GM19023 (cell line): ENCODE results near the gene RNF111.
"Not testable (repeated sequence)": the region's sequence is repeated elsewhere in the genome, so short reads cannot be mapped to it uniquely, and the experiment has no call there.

ENCODE experiments used
- ATAC-seq: cut with Tn5 transposase; IDR thresholded peaks from one replicate; pipeline ENCODE4 v1.9.1; 2021; ENCODE audit warnings: mild to moderate bottlenecking, moderate library complexity; ENCODE audit not compliant: unreplicated experiment

The RNF111 gene

GRCh38 chr15:58999694-59000093 lies 12.2 kb downstream of the RNF111 start:
- no peak for ATAC-seq

DNA sequence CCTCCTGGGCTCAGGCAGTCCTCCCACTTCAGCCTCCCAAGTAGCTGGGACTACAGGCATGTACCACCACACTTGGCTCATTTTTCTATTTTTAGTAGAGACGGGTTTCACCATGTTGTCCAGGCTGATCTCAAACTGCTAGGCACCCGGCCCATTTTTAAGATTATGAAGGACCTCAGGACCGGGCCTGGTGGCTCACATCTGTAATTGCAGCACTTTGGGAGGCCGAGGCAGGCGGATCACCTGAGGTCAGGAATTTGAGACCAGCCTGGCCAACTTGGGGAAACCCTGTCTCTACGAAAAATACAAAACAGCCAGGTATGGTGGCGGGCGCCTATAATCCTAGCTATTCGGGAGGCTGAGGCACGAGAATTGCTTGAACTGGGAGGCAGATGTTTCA lies 12.8 kb downstream of the RNF111 start:
- ATAC-seq: not testable (repeated sequence)

DNA sequence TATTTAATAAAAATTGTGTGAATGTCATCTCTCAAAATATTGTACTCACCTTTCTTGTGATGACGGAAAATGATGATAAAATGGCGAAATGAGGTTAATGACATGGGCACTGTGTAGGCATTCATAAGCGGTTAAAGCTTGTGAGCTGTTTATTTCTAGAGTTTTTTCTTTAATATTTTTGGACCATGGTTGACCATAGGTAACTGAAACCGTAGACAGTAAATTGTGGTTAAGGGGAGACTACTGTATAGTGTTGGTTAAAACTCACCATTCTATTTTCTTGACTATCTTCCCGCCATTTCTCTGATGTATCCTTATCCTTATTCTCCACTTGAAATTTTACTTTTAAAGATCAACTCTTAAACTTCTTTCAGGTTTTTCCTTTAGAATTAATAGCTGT lies 14.5 kb downstream of the RNF111 start:
- no peak for ATAC-seq

DNA sequence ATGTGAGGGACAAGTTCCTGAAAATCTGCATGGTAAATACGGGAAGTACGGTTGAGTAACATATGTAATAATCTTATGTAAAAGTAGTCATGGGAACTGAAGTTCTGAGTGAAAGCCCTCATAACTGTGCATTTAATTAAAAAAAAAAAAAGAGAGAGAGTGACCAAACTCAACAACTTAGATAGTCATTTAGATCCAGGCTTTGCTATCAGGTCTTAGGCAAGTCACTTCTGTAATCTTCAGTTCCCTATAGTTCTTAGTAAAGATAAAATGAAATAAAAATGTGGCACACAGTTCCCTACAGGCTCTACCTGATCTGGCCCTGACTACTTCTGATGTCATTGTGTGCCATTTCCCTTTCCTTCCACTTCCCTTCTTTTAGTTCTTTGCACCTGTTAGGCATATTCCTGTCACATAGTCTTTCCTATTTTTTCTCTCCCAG lies 15.0 kb downstream of the RNF111 start:
- ATAC-seq: no peak

DNA sequence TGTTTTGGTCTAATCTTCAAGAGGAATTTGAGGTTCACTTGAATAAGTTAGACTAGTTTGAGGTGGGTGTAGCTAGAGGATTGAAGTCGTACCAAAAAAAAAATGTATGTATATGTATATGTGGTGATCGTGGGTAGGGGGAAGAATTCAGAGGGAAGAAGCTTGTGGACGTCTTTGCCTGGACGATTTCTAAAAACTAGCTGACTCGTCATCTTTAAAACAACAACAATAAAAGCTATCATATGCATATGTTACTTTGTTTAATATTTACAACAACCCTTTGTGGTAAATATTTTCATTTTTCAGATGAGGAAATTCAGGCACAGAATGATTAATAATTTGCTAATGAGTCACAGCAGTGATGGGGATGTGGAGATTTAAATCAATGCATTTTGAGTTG lies 18.1 kb downstream of the RNF111 start:
- ATAC-seq: no peak

DNA sequence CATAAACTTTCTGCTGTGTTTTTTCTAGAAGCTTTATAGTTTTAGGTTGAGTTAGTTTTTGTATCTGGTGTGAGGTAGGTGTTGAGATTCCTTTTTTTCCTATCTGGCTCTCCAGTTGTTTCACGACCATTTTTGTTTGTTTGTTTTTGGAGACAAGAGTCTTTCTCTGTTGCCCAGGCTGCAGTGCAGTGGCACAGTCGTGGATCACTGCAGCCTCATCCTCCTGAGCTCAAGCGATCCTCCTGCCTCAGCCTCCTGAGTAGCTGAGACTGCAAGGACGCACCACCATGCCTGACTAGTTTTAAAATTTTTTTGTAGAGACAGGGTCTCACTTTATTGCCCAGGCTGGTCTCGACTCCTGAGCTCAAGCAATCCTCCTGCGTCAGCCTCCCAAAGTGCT lies 20.6 kb downstream of the RNF111 start:
- no peak for ATAC-seq

DNA sequence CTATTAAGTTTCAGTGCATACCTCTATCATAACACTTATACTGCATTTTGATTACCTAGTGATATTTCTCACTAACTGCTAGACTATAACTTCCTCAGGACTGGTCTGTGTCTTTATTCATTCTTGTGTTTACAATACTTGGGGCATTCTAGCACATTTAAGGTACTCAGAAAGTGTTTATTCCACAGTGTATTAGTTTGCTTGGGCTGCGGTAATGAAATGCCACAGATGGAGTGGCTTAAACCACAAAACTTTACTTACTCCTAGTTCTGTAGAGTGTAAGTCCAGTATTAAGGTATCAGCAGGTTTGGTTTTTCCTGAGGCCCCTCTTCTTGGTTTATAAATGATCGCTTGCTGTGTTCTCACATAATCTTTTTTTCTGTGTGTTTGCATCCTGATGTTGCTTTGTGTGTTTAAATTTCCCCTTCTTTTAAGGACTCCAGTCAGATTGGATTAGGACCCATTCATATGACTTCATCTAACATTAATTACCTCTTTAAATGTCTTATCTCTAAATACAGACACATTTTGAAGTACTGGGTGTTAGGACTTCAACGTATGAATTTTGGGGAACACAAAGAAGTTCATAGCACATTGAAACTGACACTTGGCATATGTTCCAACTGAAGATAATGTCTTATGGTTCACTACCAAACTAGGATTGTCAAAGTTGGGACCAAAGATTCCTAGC lies 23.9 kb downstream of the RNF111 start:
- ATAC-seq: no peak

DNA sequence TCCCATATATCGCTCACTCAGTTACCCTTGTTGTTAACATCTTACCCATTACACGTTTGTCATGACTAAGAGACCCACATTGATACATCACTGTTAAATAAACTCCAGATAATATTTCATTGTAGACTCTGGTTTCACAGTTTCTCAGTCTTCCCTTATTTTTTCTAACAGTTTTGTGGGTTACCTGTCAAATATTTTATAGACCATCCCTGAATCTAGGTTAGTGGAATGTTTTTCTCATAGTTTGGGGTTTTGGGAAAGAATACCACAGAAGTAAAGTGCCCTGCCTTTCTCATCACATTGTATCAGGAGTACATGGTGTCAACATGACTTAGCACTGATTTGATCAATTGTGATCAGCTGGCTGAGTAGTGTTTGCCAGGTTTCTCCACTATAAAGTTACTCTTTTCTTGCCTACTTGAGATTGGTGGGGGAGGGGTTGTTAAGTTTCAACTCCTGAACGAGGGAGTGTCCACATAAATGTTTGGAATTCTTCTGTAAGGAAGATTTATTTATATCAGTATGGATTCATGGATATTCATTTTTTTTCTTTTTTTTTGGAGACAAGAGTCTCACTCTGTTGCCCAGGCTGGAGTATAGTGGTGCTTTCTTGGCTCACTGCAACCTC lies 25.9 kb downstream of the RNF111 start:
- ATAC-seq: no peak

DNA sequence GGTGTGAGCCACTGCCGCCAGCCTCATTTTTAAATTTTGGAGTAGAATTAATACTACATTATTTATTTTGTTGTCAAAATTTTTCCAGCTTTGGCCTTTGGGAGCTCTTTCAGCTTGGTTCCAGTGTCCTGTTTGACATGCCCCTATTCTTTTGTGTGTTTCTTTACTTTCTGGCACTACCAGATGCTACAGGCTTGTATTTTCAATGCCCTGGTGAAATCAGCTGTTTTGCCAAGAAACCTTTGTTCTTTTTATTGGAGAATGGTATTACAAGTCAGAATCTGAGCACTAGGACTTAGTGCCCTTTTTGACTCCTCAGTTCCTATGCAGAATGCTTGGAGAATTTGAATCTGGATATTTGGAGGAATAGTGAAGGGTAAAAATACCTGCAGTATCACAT lies 26.6 kb downstream of the RNF111 start:
- ATAC-seq: no peak

GRCh38 chr15:59017449-59017848 lies 30.0 kb downstream of the RNF111 start:
- no peak for ATAC-seq

DNA sequence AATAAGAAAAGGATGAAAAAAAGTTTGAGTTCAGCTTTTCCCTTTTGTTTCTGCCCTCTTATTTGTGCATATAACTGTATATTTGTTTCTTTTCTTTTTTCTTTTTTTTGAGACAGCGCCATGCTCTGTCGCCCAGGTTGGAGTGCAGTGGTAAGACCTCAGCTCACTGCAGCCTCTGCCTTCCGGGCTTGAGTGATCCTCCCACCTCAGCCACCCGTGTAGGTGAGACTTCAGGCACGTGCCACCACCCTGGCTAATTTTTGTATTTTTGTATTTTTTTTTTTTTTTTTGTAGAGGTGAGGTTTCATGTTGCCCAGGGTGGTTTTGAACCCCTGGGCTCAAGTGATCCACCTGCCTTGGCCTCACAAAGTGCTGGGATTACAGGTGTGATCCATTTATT lies 31.4 kb downstream of the RNF111 start:
- ATAC-seq: no peak

DNA sequence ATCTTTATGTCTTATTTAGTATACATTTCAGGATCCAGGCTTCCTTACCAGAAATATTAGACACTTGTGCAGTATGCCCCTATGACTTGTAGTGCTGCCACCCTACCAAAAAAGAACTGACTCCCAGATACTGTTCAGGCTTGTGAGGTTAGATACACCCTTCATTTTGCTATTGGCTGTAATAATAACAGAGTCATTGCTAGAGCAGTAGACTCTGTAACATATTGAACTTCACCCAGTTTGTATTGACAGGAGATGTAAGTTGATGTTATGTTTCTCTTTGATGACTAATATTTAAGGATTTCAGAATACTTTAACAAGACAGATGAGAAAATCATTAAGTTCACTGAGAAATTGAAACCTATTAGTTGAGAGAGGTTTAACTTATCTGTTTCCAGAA lies 32.9 kb downstream of the RNF111 start:
- ATAC-seq: no peak

GRCh38 chr15:59022188-59022587 lies 34.7 kb downstream of the RNF111 start:
- ATAC-seq: no peak

GRCh38 chr15:59026207-59026606 lies 38.7 kb downstream of the RNF111 start:
- no peak for ATAC-seq

- ATAC-seq: no peak
Measured at GRCh38 chr15:59028387-59028955, 41.0 kb downstream of the RNF111 start.

GRCh38 chr15:59029554-59029953 lies 42.1 kb downstream of the RNF111 start:
- ATAC-seq: no peak

GRCh38 chr15:59035201-59035600 lies 47.7 kb downstream of the RNF111 start:
- ATAC-seq: no peak

GRCh38 chr15:59039225-59039624 lies 51.8 kb downstream of the RNF111 start:
- no peak for ATAC-seq

DNA sequence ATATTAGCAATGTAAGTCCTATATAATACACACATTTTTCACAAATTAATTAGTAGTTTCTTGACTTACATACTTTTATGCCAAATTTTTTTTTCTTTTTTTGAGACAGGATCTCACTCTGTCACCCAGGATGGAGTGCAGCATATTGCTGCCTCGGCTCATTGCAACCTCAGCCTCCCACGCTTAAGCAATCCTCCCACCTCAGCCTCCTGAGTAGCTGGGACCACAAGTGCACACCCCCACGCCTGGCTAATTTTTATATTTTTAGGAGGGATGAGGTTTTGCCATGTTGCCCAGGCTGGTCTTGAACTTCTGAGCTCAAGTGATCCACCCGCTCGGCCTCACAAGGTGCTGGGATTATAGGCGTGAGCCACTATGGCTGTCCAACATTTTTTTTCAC lies 54.6 kb downstream of the RNF111 start:
- ATAC-seq: no peak

- ATAC-seq: no peak
Measured at GRCh38 chr15:59048897-59049296, 61.4 kb downstream of the RNF111 start.

DNA sequence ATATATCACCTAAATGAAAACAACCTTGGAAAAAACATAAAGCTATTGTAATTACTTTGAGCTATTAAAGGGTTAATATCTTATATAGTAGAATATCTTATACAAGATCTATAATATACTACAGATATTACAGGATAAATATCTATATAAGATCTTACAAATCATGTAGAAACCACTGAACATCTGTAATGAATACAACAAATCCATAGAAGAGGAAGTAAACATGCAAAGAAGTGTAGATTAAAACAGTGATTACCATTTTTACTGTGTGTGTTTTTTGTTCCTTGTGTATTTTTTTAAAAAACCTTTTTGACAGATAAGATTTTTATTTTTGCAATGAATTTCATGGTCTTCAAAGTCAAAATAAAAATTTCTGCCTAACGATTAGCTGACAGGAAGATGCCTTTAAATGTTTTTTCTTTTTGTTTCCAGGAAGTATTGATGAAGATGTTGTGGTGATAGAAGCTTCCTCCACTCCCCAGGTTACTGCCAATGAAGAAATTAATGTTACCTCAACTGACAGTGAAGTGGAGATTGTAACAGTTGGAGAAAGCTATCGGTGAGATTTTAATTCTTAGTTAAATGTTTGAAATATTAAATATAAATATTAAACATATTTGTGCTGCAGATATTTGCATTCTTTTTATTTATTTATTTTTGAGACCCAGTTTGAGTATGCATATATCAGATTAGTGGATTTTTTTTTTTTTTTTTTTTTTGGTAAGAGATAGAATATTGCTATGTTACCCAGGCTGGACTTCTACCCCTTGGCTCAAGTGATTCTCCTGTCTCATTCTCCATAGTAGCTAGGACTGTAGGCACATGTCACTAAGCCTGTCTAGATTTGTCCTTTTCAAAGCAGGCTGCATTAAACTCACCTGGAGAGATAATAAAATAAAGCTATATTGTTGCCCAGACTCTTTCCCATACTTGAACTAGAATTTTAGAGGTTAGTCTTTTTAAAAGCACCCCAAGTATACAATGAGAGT lies 64.7 kb downstream of the RNF111 start:
- no peak for ATAC-seq
